ENCODE data around the gene NECAP2. TPM values are rescaled to one million over a fixed set of nuclear protein-coding genes. Genes with fewer than 3 reads are reported as not detected.
A peak's percentile ranks its signal among the peaks of the same experiment; 100 is the strongest.
"Not testable (repeated sequence)": the region's sequence is repeated elsewhere in the genome, so short reads cannot be mapped to it uniquely, and the experiment has no call there.

NECAP2 gene
- total and polyA plus RNA-seq, 4 experiments from 2014 or later = 154 to 341 (median 204) TPM

- DNase-seq; H3K27ac ChIP-seq (ENCODE audit: low read depth, low read length); H3K9me3 ChIP-seq (ENCODE audit: control insufficient read depth in 1 of 2, low read length in 2 of 2); H3K27me3 ChIP-seq (ENCODE audit: insufficient read depth, low read length); intact Hi-C loops (cut with micrococcal nuclease); CTCF ChIA-PET (ENCODE audit: partially characterized antibody); H3K4me3 ChIP-seq (ENCODE audit: low read length in 2 of 2); H3K4me1 ChIP-seq (ENCODE audit: insufficient read depth, low read length); H3K9me3 Mint-ChIP-seq; H3K27me3 Mint-ChIP-seq; H3K4me3 Mint-ChIP-seq: not testable (repeated sequence)
- H3K36me3 ChIP-seq (ENCODE audit: insufficient read depth, low read length) = peaks cover 62% of the 10 kb centered on the region
- Mint-ChIP-seq H3K27ac (peak overlapping the region in 2 of 7 donors; percentile 12 to 62), H3K4me1 (peaks cover 8 to 17% (median 11%) of the 10 kb centered on the region in 4 donors), H3K36me3 (peaks cover 39 to 82% of the 10 kb centered on the region in 2 donors)
- POLR2A ChIA-PET (ENCODE audit: partially characterized antibody) = interaction anchor here (1.5 kb wide), 1 partner anchor 16 kb away, joined by 4 read pairs; the partner anchor contains the start of gene NECAP2
Measured at GRCh38 chr1:16456151-16456550, 15.6 kb downstream of the NECAP2 start.

GRCh38 chr1:16458831-16459230, 18.3 kb downstream of the NECAP2 start:
- no peak overlapping the region for H3K4me3 ChIP-seq (ENCODE audit: low read length in 2 of 2)
- POLR2A ChIA-PET (ENCODE audit: partially characterized antibody) = interaction anchor here (1.2 to 1.6 kb wide), 2 partner anchors 17 to 55 kb away, joined by 4 to 8 read pairs; partner anchors contain the start of gene RNU1-1
- H3K36me3 Mint-ChIP-seq = peaks cover 36 to 81% of the 10 kb centered on the region in 2 donors
- intact Hi-C loops (cut with micrococcal nuclease) = no loop called here
- peaks cover 0 to 7% (median 5%) of the 10 kb centered on the region in 4 donors for H3K4me1 Mint-ChIP-seq
- no peaks in the 10 kb centered on the region for H3K9me3 ChIP-seq (ENCODE audit: control insufficient read depth in 1 of 2, low read length in 2 of 2)
- H3K4me3 Mint-ChIP-seq = no peak overlapping the region
- H3K27me3 ChIP-seq (ENCODE audit: insufficient read depth, low read length) = no peaks in the 10 kb centered on the region
- no peak for DNase-seq
- H3K27ac ChIP-seq (ENCODE audit: low read depth, low read length) = no peak overlapping the region
- H3K27ac Mint-ChIP-seq = peak overlapping the region in 1 of 7 donors; percentile 71
- no peaks in the 10 kb centered on the region for H3K9me3 Mint-ChIP-seq
- CTCF ChIA-PET (ENCODE audit: partially characterized antibody) = interaction anchor here (0.9 kb wide), 1 partner anchor 18 kb away, joined by 3 read pairs; the partner anchor contains the start of gene NECAP2
- H3K36me3 ChIP-seq (ENCODE audit: insufficient read depth, low read length) = peaks cover 61% of the 10 kb centered on the region
- no peaks in the 10 kb centered on the region for H3K4me1 ChIP-seq (ENCODE audit: insufficient read depth, low read length)
- no peaks in the 10 kb centered on the region for H3K27me3 Mint-ChIP-seq

DNA sequence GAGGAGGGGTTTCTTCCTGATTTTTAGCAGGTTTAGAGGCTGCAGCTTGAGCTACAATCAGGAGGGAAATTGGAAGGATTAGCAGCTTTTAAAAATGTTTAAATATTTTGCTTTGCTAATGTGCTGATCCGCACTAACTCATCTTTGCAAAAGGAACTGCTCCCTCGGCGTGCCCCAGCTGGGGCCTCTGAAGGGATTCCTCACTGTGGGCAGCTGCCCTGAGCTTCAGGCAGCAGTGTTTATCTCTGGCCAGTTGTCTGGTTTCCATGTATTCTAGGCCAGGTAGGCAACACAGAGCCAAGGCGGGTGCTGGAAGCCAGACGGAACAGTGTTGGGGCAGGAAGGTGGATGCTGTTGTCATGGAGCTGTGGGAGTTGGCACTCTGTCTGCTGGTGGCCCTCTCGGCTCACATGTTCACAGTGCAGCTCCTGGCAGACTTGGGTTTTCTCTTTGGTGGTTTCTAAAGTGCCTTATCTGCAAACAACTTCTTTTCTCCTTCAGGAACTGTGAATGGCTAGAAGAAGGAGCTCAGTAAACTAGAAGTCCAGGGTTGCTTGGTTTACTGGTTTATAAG, 18.9 kb downstream of the NECAP2 start:
- Histone ChIP-seq H3K4me3 (ENCODE audit: low read length in 2 of 2) (no peak overlapping the region), H3K4me1 (ENCODE audit: insufficient read depth, low read length) (no peaks in the 10 kb centered on the region), H3K27ac (ENCODE audit: low read depth, low read length) (no peak overlapping the region), H3K27me3 (ENCODE audit: insufficient read depth, low read length) (no peaks in the 10 kb centered on the region), H3K36me3 (ENCODE audit: insufficient read depth, low read length) (peaks cover 61% of the 10 kb centered on the region), H3K9me3 (ENCODE audit: control insufficient read depth in 1 of 2, low read length in 2 of 2) (no peaks in the 10 kb centered on the region)
- Mint-ChIP-seq H3K27me3 (no peaks in the 10 kb centered on the region), H3K9me3 (no peaks in the 10 kb centered on the region), H3K4me3 (no peak overlapping the region), H3K36me3 (peaks cover 36 to 78% of the 10 kb centered on the region in 2 donors), H3K4me1 (peaks cover 0 to 7% (median 5%) of the 10 kb centered on the region in 4 donors), H3K27ac (no peak overlapping the region)
- CTCF ChIA-PET (ENCODE audit: partially characterized antibody) = interaction anchor here (0.9 kb wide), 1 partner anchor 19 kb away, joined by 3 read pairs; the partner anchor contains the start of gene NECAP2
- DNase-seq = no peak
- intact Hi-C loops (cut with micrococcal nuclease) = no loop called here
- POLR2A ChIA-PET (ENCODE audit: partially characterized antibody) = interaction anchor here (1.6 kb wide), 1 partner anchor 18 kb away, joined by 4 read pairs; no protein-coding TSS in a partner anchor

DNA sequence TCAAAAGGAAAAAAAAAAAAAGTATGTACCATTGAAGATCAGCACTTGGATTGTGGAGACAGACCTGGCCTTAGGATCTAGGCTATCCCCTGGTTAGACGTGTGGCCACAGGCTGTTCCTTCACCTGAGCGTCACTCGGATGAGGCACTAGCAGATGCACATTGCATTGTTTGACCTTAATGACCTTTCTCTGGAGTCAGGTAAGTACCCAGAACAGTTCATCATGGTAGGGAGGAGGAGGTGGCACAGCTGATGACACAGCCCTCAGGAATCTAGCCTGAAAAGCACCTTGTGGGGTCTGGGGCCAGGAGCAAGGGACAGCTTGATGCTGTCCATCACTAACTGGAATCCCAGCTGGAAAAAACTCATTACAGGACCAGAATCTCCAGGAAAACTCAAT, 21.2 kb downstream of the NECAP2 start:
- Histone ChIP-seq H3K27ac (ENCODE audit: low read depth, low read length) (no peak overlapping the region), H3K27me3 (ENCODE audit: insufficient read depth, low read length) (no peaks in the 10 kb centered on the region), H3K4me3 (ENCODE audit: low read length in 2 of 2) (no peak overlapping the region), H3K36me3 (ENCODE audit: insufficient read depth, low read length) (peaks cover 41% of the 10 kb centered on the region), H3K4me1 (ENCODE audit: insufficient read depth, low read length) (no peaks in the 10 kb centered on the region), H3K9me3 (ENCODE audit: control insufficient read depth in 1 of 2, low read length in 2 of 2) (no peaks in the 10 kb centered on the region)
- Mint-ChIP-seq H3K4me1 (peaks cover 0 to 9% (median 6%) of the 10 kb centered on the region in 4 donors), H3K27me3 (no peaks in the 10 kb centered on the region), H3K4me3 (no peak overlapping the region), H3K36me3 (peaks cover 24 to 67% of the 10 kb centered on the region in 2 donors), H3K9me3 (no peaks in the 10 kb centered on the region), H3K27ac (peak overlapping the region in 4 of 7 donors; percentile 48 to 83 (median 66))
- intact Hi-C loops (cut with micrococcal nuclease) = no loop called here
- ChIA-PET CTCF (ENCODE audit: partially characterized antibody) (interaction anchor here (0.8 to 1.0 kb wide), 2 partner anchors 19 to 31 kb away, joined by 3 read pairs; no protein-coding TSS in a partner anchor), POLR2A (ENCODE audit: partially characterized antibody) (no interaction called here)
- DNase-seq = no peak

- ChIA-PET POLR2A (ENCODE audit: partially characterized antibody) (interaction anchor here (1.0 kb wide), 1 partner anchor 18 kb away, joined by 5 read pairs; no protein-coding TSS in a partner anchor), CTCF (ENCODE audit: partially characterized antibody) (interaction anchor here (0.7 to 1.0 kb wide), 2 partner anchors 20 to 1561 kb away, joined by 3 read pairs; no protein-coding TSS in a partner anchor)
- no peaks in the 10 kb centered on the region for H3K9me3 ChIP-seq (ENCODE audit: control insufficient read depth in 1 of 2, low read length in 2 of 2)
- H3K27ac ChIP-seq (ENCODE audit: low read depth, low read length) = no peak overlapping the region
- peaks cover 0 to 14% (median 9%) of the 10 kb centered on the region in 4 donors for H3K4me1 Mint-ChIP-seq
- no peak for DNase-seq
- H3K4me3 Mint-ChIP-seq = no peak overlapping the region
- H3K9me3 Mint-ChIP-seq = no peaks in the 10 kb centered on the region
- H3K27me3 Mint-ChIP-seq = no peaks in the 10 kb centered on the region
- peak overlapping the region in 3 of 7 donors; percentile 46 to 82 (median 48) for H3K27ac Mint-ChIP-seq
- no peaks in the 10 kb centered on the region for H3K4me1 ChIP-seq (ENCODE audit: insufficient read depth, low read length)
- no peak overlapping the region for H3K4me3 ChIP-seq (ENCODE audit: low read length in 2 of 2)
- intact Hi-C loops (cut with micrococcal nuclease) = no loop called here
- H3K36me3 ChIP-seq (ENCODE audit: insufficient read depth, low read length) = peaks cover 31% of the 10 kb centered on the region
- peaks cover 30 to 69% of the 10 kb centered on the region in 2 donors for H3K36me3 Mint-ChIP-seq
- H3K27me3 ChIP-seq (ENCODE audit: insufficient read depth, low read length) = no peaks in the 10 kb centered on the region
Measured at GRCh38 chr1:16462773-16463330, 22.3 kb downstream of the NECAP2 start.

GRCh38 chr1:16464917-16465625, 24.5 kb downstream of the NECAP2 start:
- H3K27me3 Mint-ChIP-seq = no peaks in the 10 kb centered on the region
- POLR2A ChIA-PET (ENCODE audit: partially characterized antibody) = no interaction called here
- H3K36me3 ChIP-seq (ENCODE audit: insufficient read depth, low read length) = peaks cover 16% of the 10 kb centered on the region

DNA sequence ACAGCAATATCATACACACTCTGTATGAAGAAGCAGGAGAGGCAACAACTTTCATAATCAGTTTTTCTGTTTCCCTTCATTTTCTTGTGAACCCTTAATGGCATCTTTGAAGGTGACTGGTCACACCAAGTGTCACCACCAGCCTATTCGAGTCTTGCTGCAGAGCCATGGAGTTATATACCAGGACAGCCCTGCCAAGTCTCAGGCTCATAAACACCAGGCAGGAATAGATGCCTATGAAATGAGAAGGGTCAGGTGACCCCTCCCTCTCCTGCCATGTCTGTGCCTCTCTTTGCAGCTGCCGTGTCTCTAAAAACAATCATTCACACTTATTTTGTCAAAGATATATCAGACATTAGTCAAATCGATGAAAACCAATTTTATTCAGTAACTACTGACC, 28.0 kb downstream of the NECAP2 start:
- H3K27me3 ChIP-seq (ENCODE audit: insufficient read depth, low read length) = no peaks in the 10 kb centered on the region
- Mint-ChIP-seq H3K27ac (peak overlapping the region in 1 of 7 donors; percentile 7), H3K4me1 (peaks cover 5 to 24% (median 13%) of the 10 kb centered on the region in 4 donors), H3K27me3 (no peaks in the 10 kb centered on the region), H3K36me3 (peaks cover 23 to 50% of the 10 kb centered on the region in 2 donors), H3K4me3 (no peak overlapping the region), H3K9me3 (no peaks in the 10 kb centered on the region)
- H3K9me3 ChIP-seq (ENCODE audit: control insufficient read depth in 1 of 2, low read length in 2 of 2) = no peaks in the 10 kb centered on the region
- ChIA-PET CTCF (ENCODE audit: partially characterized antibody) (no interaction called here), POLR2A (ENCODE audit: partially characterized antibody) (no interaction called here)
- H3K27ac ChIP-seq (ENCODE audit: low read depth, low read length) = no peak overlapping the region
- no peaks in the 10 kb centered on the region for H3K4me1 ChIP-seq (ENCODE audit: insufficient read depth, low read length)
- peaks cover 9% of the 10 kb centered on the region for H3K36me3 ChIP-seq (ENCODE audit: insufficient read depth, low read length)
- DNase-seq = no peak
- no peak overlapping the region for H3K4me3 ChIP-seq (ENCODE audit: low read length in 2 of 2)
- intact Hi-C loops (cut with micrococcal nuclease) = no loop called here

More at GRCh38 chr1:16464917-16465625, 24.5 kb downstream of the NECAP2 start:
- Histone ChIP-seq H3K4me3 (ENCODE audit: low read length in 2 of 2) (no peak overlapping the region), H3K27me3 (ENCODE audit: insufficient read depth, low read length) (no peaks in the 10 kb centered on the region), H3K27ac (ENCODE audit: low read depth, low read length) (no peak overlapping the region), H3K4me1 (ENCODE audit: insufficient read depth, low read length) (no peaks in the 10 kb centered on the region), H3K9me3 (ENCODE audit: control insufficient read depth in 1 of 2, low read length in 2 of 2) (no peaks in the 10 kb centered on the region)
- CTCF ChIA-PET (ENCODE audit: partially characterized antibody) = no interaction called here
- H3K27ac Mint-ChIP-seq = peak overlapping the region in 1 of 7 donors; percentile 52
- DNase-seq = no peak
- no peak overlapping the region for H3K4me3 Mint-ChIP-seq
- no peaks in the 10 kb centered on the region for H3K9me3 Mint-ChIP-seq
- intact Hi-C loops (cut with micrococcal nuclease) = no loop called here
- peaks cover 23 to 61% of the 10 kb centered on the region in 2 donors for H3K36me3 Mint-ChIP-seq
- peaks cover 4 to 14% (median 8%) of the 10 kb centered on the region in 4 donors for H3K4me1 Mint-ChIP-seq
